ENCODE measurements around the gene TNIP1. TPM values are rescaled to one million over a fixed set of nuclear protein-coding genes. Genes with fewer than 3 reads are reported as not detected.
A peak's percentile ranks its signal among the peaks of the same experiment; 100 is the strongest.

Gene TNIP1
- total and polyA plus RNA-seq, 2 experiments from 2014 or later, result 57.0 to 64.6 TPM

DNA sequence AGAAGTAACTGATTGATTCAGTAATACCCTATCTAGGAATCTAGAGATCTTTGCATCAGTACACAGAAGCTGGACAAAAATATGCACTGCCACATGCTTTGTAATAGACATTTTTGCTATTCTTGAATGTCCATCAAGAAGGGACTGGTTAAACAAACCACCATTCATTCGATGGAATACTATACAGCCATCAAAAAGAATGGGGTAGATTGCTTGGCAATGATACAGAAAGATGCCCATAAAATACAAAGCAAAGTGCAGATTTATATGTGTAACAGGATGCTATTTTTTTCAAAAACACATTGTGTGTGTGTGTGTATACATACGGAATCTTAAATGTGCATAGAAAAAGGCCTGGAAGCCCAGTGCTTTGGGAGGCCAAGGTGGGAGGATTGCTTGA is 7.6 kb downstream of the TNIP1 start:
- H3K27me3 ChIP-seq, result no peaks in the 10 kb centered on the region
- TF ChIP-seq EZH2phosphoT487 (IDR thresholded peaks at IDR 0.05; ENCODE audit: low read depth, severe bottlenecking, unreplicated experiment) (no peak), CTCF (IDR thresholded peaks at IDR 0.05; ENCODE audit: poor library complexity) (no peak), EZH2 (IDR thresholded peaks at IDR 0.05; ENCODE audit: borderline replicate concordance) (no peak)
- peaks cover 60% of the 10 kb centered on the region for H4K20me1 ChIP-seq (ENCODE audit: insufficient read depth, poor library complexity, severe bottlenecking)
- no peak overlapping the region for H2AFZ ChIP-seq
- peaks cover 100% of the 10 kb centered on the region for H3K79me2 ChIP-seq
- no peak overlapping the region for H3K4me3 ChIP-seq
- H3K4me2 ChIP-seq, result no peak overlapping the region
- no peaks in the 10 kb centered on the region for H3K36me3 ChIP-seq (replicated peaks; ENCODE audit: insufficient read depth, low read depth)
- no peak for DNase-seq (ENCODE audit: low spot score)
- no peaks in the 10 kb centered on the region for H3K9me3 ChIP-seq (ENCODE audit: low read depth)
- H3K9me2 ChIP-seq (replicated peaks; ENCODE audit: insufficient read depth), result no peaks in the 10 kb centered on the region
- WGBS (ENCODE audit: low lambda C conversion rate, missing lambda C conversion rate), result 96% methylated on average over 2 of the region's 2 CpGs
- peak overlapping the region; percentile 67 for H3K27ac ChIP-seq
- H3K4me1 ChIP-seq (ENCODE audit: insufficient read depth), result peaks cover 8% of the 10 kb centered on the region

DNA sequence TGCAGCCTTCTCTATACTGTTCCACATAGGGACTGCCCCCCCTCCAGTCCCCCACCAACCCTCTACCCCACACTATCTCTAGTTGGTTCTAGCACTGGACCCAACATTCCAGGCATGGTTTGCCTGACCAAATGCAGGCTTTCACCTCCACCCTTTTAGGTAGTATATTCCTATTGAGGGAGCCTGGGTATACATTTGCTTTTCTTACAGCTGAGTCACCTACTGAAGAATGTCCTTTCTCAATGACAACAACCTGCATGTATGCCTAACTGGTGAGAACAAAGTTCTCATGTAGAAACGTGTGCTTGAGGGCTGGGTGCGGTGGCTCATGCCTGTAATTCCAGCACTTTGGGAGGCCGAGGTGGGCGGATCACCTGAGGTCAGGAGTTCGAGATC is 8.2 kb downstream of the TNIP1 start:
- 74% methylated on average over 5 of the region's 5 CpGs for WGBS (ENCODE audit: low lambda C conversion rate, missing lambda C conversion rate)
- Histone ChIP-seq H3K9me2 (replicated peaks; ENCODE audit: insufficient read depth) (no peaks in the 10 kb centered on the region), H3K79me2 (peaks cover 100% of the 10 kb centered on the region), H4K20me1 (ENCODE audit: insufficient read depth, poor library complexity, severe bottlenecking) (peaks cover 57% of the 10 kb centered on the region), H3K27ac (peak overlapping the region; percentile 82), H3K36me3 (replicated peaks; ENCODE audit: insufficient read depth, low read depth) (no peaks in the 10 kb centered on the region), H3K4me2 (no peak overlapping the region), H2AFZ (no peak overlapping the region), H3K4me3 (no peak overlapping the region), H3K4me1 (ENCODE audit: insufficient read depth) (peaks cover 8% of the 10 kb centered on the region), H3K9me3 (ENCODE audit: low read depth) (no peaks in the 10 kb centered on the region), H3K27me3 (no peaks in the 10 kb centered on the region)
- TF ChIP-seq EZH2 (IDR thresholded peaks at IDR 0.05; ENCODE audit: borderline replicate concordance) (no peak), CTCF (IDR thresholded peaks at IDR 0.05; ENCODE audit: poor library complexity) (no peak), EZH2phosphoT487 (IDR thresholded peaks at IDR 0.05; ENCODE audit: low read depth, severe bottlenecking, unreplicated experiment) (no peak)
- DNase-seq (ENCODE audit: low spot score), result peak; percentile 51

- Histone ChIP-seq H3K4me3 (no peak overlapping the region), H3K9me3 (ENCODE audit: low read depth) (no peaks in the 10 kb centered on the region), H3K4me2 (no peak overlapping the region), H3K36me3 (replicated peaks; ENCODE audit: insufficient read depth, low read depth) (no peaks in the 10 kb centered on the region), H3K79me2 (peaks cover 100% of the 10 kb centered on the region), H3K27ac (peak overlapping the region; percentile 82), H3K9me2 (replicated peaks; ENCODE audit: insufficient read depth) (no peaks in the 10 kb centered on the region), H2AFZ (no peak overlapping the region), H3K4me1 (ENCODE audit: insufficient read depth) (peaks cover 8% of the 10 kb centered on the region), H3K27me3 (no peaks in the 10 kb centered on the region), H4K20me1 (ENCODE audit: insufficient read depth, poor library complexity, severe bottlenecking) (peaks cover 52% of the 10 kb centered on the region)
- TF ChIP-seq EZH2phosphoT487 (IDR thresholded peaks at IDR 0.05; ENCODE audit: low read depth, severe bottlenecking, unreplicated experiment) (no peak), CTCF (IDR thresholded peaks at IDR 0.05; ENCODE audit: poor library complexity) (no peak), EZH2 (IDR thresholded peaks at IDR 0.05; ENCODE audit: borderline replicate concordance) (no peak)
- 93% methylated on average over 10 of the region's 10 CpGs for WGBS (ENCODE audit: low lambda C conversion rate, missing lambda C conversion rate)
- no peak for DNase-seq (ENCODE audit: low spot score)
Measured at GRCh38 chr5:151071848-151072629, 8.8 kb downstream of the TNIP1 start.
